ENCODE measurements around the gene MS4A4E.
"Not testable (repeated sequence)": the region's sequence is repeated elsewhere in the genome, so short reads cannot be mapped to it uniquely, and the experiment has no call there.

The MS4A4E gene

DNA sequence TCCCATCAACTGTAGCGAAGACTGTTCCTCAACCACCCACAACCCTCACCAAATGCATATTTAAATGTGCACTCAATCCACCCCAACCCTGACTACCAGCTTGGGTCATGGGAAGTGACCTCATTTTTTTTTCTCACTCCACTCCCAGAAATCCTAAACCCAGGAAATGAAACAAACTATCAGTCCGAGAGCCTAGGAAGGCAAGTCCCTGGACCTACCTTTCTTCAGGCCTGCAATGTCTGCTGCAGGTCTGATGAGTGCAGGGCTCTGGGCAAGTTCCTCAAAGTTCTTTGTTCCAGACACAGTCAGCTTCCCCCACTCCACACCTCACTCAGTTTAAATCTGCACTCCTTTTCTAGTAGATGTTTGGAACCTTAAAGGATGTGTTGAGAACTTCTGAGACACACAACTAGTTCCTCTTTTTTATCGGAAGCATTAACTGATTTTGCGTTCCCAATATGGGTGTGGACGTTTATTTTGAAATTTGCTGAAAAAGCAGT, at the start of gene MS4A4E:
Gene MS4A4E, minus strand, starts transcription at position 398 of the 500 bp plus-strand sequence. CDS start 13,082 bp downstream, outside the sequence.
- no peak within 1 kb of the TSS for H3K4me3 ChIP-seq (ENCODE audit: low read depth, low read length)
- DNase-seq (ENCODE audit: low read depth): no peak
- TF ChIP-seq, protein P1, sequence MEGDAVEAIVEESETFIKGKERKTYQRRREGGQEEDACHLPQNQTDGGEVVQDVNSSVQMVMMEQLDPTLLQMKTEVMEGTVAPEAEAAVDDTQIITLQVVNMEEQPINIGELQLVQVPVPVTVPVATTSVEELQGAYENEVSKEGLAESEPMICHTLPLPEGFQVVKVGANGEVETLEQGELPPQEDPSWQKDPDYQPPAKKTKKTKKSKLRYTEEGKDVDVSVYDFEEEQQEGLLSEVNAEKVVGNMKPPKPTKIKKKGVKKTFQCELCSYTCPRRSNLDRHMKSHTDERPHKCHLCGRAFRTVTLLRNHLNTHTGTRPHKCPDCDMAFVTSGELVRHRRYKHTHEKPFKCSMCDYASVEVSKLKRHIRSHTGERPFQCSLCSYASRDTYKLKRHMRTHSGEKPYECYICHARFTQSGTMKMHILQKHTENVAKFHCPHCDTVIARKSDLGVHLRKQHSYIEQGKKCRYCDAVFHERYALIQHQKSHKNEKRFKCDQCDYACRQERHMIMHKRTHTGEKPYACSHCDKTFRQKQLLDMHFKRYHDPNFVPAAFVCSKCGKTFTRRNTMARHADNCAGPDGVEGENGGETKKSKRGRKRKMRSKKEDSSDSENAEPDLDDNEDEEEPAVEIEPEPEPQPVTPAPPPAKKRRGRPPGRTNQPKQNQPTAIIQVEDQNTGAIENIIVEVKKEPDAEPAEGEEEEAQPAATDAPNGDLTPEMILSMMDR (IDR thresholded peaks at IDR 0.05; ENCODE audit: low read depth, low read length, missing control alignments): no peak

DNA sequence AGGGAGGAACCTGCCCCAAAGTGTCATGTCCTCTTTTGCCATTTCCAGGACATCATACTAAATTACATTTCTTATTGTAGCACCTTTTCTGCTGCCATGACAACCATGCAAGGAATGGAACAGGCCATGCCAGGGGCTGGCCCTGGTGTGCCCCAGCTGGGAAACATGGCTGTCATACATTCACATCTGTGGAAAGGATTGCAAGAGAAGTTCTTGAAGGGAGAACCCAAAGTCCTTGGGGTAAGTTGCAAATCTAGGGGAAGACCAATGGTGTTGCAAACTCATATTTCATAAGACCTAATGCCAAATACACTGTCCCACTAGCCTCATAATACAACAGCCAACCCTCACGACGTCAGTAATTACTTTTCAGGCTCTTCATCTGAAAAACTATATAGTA, 49.2 kb upstream of the MS4A4E start:
- TF ChIP-seq, protein P1 (IDR thresholded peaks at IDR 0.05; ENCODE audit: low read depth, low read length, missing control alignments): no peak
- DNase-seq (ENCODE audit: low read depth): no peak
- H3K4me3 ChIP-seq (ENCODE audit: low read depth, low read length): no peak overlapping the region

DNA sequence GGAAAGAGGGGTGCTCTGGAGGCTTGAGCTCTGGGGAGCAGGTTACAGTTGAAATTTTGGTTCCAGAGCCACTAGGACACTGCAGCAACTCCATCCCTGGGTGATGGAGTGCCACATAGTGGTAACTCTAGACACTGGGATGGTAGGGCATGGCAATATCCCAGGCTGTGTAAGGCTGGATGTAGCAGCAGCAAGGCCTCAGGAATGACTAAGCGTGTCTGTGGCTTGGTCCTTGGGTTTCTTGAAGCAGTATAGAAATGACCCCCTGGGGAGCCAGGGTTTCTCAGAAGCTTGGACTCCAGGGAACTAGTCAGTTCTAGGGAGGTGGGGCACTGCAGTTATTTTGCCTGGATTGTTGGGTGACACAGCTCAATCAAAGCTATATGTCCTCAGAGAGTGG, 45.6 kb upstream of the MS4A4E start:
- H3K4me3 ChIP-seq (ENCODE audit: low read depth, low read length): no peak overlapping the region
- no peak for DNase-seq (ENCODE audit: low read depth)
- TF ChIP-seq, protein P1 (IDR thresholded peaks at IDR 0.05; ENCODE audit: low read depth, low read length, missing control alignments): no peak

DNA sequence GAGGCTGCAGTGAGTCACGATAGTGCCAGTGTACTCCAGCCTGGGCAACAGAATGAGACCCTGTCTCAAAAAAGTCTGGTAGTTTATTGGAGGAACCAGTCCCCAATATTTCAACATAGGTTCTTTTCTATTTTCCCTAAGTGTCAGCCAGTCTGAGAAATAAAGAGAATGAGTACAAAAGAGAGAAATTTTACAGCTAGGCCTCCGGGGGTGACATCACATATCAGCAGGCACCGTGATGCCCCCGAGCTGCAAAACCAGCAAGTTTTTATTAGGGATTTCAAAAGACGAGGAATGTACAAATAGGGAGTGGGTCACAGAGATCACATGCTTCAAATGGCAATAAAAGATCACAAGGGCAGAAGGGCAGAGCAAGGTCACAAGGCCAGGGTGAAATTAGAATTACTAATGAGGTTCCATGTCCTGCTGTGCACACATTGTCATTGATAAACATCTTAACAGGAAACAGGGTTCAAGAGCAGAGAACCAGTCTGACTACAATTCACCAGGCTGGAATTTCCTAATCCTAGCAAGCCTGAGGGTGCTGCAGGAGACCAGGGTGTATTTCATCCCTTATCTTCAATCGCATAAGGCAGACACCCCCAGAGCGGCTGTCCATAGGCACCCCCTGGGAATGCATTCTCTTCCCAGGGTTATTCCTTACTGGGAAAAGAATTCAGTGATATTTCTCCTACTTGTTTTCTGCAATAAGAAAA, 42.6 kb upstream of the MS4A4E start:
- H3K4me3 ChIP-seq (ENCODE audit: low read depth, low read length); DNase-seq (ENCODE audit: low read depth): not testable (repeated sequence)

DNA sequence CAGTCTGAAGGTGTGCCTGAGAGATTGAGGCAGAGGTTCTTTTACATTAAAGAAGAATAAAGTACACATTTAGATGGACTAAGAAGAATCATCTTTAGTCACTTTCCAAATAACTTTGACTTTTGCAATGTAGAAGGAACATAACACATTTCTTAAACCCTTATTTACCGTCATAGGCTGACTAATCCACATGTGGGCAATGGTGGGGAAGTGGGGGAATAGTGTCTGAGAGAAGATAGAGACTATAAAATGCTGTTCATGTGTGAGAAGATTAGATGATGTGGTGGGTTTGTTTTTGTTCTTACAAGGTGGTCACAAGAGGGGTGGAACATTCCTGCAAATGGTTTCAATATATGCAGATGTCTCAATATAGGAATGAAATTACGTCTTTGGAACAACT, 39.3 kb upstream of the MS4A4E start:
- TF ChIP-seq, protein P1 (IDR thresholded peaks at IDR 0.05; ENCODE audit: low read depth, low read length, missing control alignments): no peak
- DNase-seq (ENCODE audit: low read depth): no peak
- H3K4me3 ChIP-seq (ENCODE audit: low read depth, low read length): no peak overlapping the region

DNA sequence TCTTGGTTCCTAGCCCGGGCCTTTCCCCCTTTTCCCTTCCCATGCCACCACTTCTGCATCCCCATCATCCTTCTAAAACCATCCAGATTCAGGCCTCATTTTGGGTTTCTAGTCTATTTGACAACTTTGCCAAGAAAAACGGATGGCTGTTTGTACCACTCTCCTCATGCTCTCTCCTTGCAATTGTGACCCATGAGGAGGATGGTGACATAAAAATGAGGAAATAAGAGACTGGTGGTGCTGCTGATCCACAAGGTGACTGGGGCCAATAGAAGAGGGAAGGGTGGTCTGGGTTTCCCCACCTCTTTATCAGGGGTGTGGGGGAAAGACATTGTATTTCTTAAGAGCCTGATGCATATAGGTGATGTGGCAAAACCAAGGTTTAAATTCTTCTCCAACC, 38.5 kb upstream of the MS4A4E start:
- H3K4me3 ChIP-seq (ENCODE audit: low read depth, low read length): no peak overlapping the region
- TF ChIP-seq, protein P1 (IDR thresholded peaks at IDR 0.05; ENCODE audit: low read depth, low read length, missing control alignments): no peak
- no peak for DNase-seq (ENCODE audit: low read depth)

DNA sequence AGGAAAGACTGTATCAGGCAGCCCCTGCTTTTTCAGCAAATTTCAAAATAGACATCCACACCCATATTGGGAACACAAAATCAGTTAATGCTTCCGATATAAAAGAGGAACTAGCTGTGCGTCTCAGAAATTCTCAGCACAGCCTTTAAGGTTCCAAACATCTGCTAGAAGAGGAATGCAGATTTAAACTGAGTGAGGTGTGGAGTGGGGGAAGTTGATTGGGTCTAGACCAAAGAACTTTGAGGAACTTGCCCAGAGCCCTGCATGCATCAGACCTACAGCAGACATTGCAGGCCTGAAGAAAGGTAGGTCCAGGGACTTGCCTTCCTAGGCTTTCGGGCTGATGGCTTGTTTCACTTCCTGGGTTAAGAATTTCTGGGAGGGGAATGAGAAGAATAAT, 37.5 kb upstream of the MS4A4E start, which contains the start of gene MS4A4A:
Gene MS4A4A, plus strand, starts transcription at position 255 of the 400 bp plus-strand sequence. Its CDS starts 10 bp downstream, at position 265.
- no peak within 1 kb of the TSS for H3K4me3 ChIP-seq (ENCODE audit: low read depth, low read length)
- no peak for DNase-seq (ENCODE audit: low read depth)
- TF ChIP-seq, protein P1 (IDR thresholded peaks at IDR 0.05; ENCODE audit: low read depth, low read length, missing control alignments): no peak
